Measurements from ENCODE around the gene BTBD6.

The BTBD6 gene

GRCh38 chr14:105229099-105229655 lies 19.2 kb upstream of the BTBD6 start:
- DNase-seq (ENCODE audit: low read depth, low spot score) = no peak

- no peak for DNase-seq (ENCODE audit: low read depth, low spot score)
Measured at GRCh38 chr14:105240811-105241576, 7.3 kb upstream of the BTBD6 start.

GRCh38 chr14:105241641-105242040 lies 6.7 kb upstream of the BTBD6 start:
- no peak for DNase-seq (ENCODE audit: low read depth, low spot score)

GRCh38 chr14:105244334-105244733 lies 4.0 kb upstream of the BTBD6 start:
- DNase-seq (ENCODE audit: low read depth, low spot score) = no peak

GRCh38 chr14:105247026-105247425 lies 1.3 kb upstream of the BTBD6 start:
- no peak for DNase-seq (ENCODE audit: low read depth, low spot score)

- no peak for DNase-seq (ENCODE audit: low read depth, low spot score)
Measured at GRCh38 chr14:105247715-105248367, 492 bp upstream of the BTBD6 start.

GRCh38 chr14:105249182-105250007 lies 1.1 kb downstream of the BTBD6 start:
- no peak for DNase-seq (ENCODE audit: low read depth, low spot score)

- DNase-seq (ENCODE audit: low read depth, low spot score) = no peak
Measured at GRCh38 chr14:105250008-105250366, 1.7 kb downstream of the BTBD6 start.

GRCh38 chr14:105250986-105251385 lies 2.7 kb downstream of the BTBD6 start:
- DNase-seq (ENCODE audit: low read depth, low spot score) = no peak

GRCh38 chr14:105251920-105252319 lies 3.6 kb downstream of the BTBD6 start:
- DNase-seq (ENCODE audit: low read depth, low spot score) = no peak

- no peak for DNase-seq (ENCODE audit: low read depth, low spot score)
Measured at GRCh38 chr14:105252552-105253328, 4.4 kb downstream of the BTBD6 start.

- DNase-seq (ENCODE audit: low read depth, low spot score) = no peak
Measured at GRCh38 chr14:105253329-105253682, 5.0 kb downstream of the BTBD6 start.

GRCh38 chr14:105255021-105255507 lies 6.7 kb downstream of the BTBD6 start:
- no peak for DNase-seq (ENCODE audit: low read depth, low spot score)

GRCh38 chr14:105256292-105256960 lies 8.1 kb downstream of the BTBD6 start:
- DNase-seq (ENCODE audit: low read depth, low spot score) = no peak

- DNase-seq (ENCODE audit: low read depth, low spot score) = no peak
Measured at GRCh38 chr14:105257464-105257863, 9.1 kb downstream of the BTBD6 start.

- DNase-seq (ENCODE audit: low read depth, low spot score) = no peak
Measured at GRCh38 chr14:105258846-105259245, 10.5 kb downstream of the BTBD6 start.

GRCh38 chr14:105260959-105261358 lies 12.6 kb downstream of the BTBD6 start:
- DNase-seq (ENCODE audit: low read depth, low spot score) = no peak

- no peak for DNase-seq (ENCODE audit: low read depth, low spot score)
Measured at GRCh38 chr14:105261781-105262180, 13.4 kb downstream of the BTBD6 start.

- DNase-seq (ENCODE audit: low read depth, low spot score) = no peak
Measured at GRCh38 chr14:105267820-105268548, 19.7 kb downstream of the BTBD6 start.

GRCh38 chr14:105268736-105269354 lies 20.5 kb downstream of the BTBD6 start:
- no peak for DNase-seq (ENCODE audit: low read depth, low spot score)
